Astrocyte (in vitro differentiated cells and primary cell): ENCODE results near the gene PLEKHF1. TPM values are rescaled to one million over a fixed set of nuclear protein-coding genes. Genes with fewer than 3 reads are reported as not detected.

Source experiments
- DNase-seq: peaks from one replicate; pipeline ENCODE4 v3.0.0-alpha.2; 2010; ENCODE audit warnings: low read depth
- FAIRE-seq: peaks from 2 replicates; lab custom pipeline; 2011; peaks lifted over from hg19 to GRCh38; lab: Jason Lieb, UNC
- H2AFZ ChIP-seq: 2 replicates; pipeline ENCODE4 v1.6.0; 2012; ENCODE audit warnings: low read depth, low read length, inconsistent platforms
- H3K27ac ChIP-seq: 2 replicates; pipeline ENCODE4 v1.5.1; 2011; ENCODE audit warnings: low read depth, low read length, inconsistent platforms
- H3K27me3 ChIP-seq: 2 replicates; pipeline ENCODE4 v1.6.0; 2011; ENCODE audit warnings: low read length, inconsistent platforms; ENCODE audit not compliant: insufficient read depth
- H3K36me3 ChIP-seq: 2 replicates; pipeline ENCODE4 v1.5.1; 2011; ENCODE audit warnings: low read length, inconsistent platforms; ENCODE audit not compliant: insufficient read depth
- H3K4me1 ChIP-seq: 2 replicates; pipeline ENCODE4 v1.5.1; 2011; ENCODE audit warnings: low read length, inconsistent platforms; ENCODE audit not compliant: insufficient read depth
- H3K4me2 ChIP-seq: 2 replicates; pipeline ENCODE4 v1.6.0; 2012; ENCODE audit warnings: low read length, inconsistent platforms
- H3K4me3 ChIP-seq: 2 replicates; pipeline ENCODE4 v1.5.1; 2011; ENCODE audit warnings: low read depth, mild to moderate bottlenecking, low read length, inconsistent platforms; ENCODE audit not compliant: insufficient read depth
- H3K79me2 ChIP-seq: 2 replicates; pipeline ENCODE4 v1.6.0; 2012; ENCODE audit warnings: mild to moderate bottlenecking, low read length, inconsistent platforms; ENCODE audit not compliant: insufficient read depth
- H3K9ac ChIP-seq: 2 replicates; pipeline ENCODE4 v1.6.0; 2012; ENCODE audit warnings: mild to moderate bottlenecking, low read length, inconsistent platforms
- H3K9me3 ChIP-seq: 2 replicates; pipeline ENCODE4 v1.5.1; 2012; ENCODE audit warnings: low read depth, mild to moderate bottlenecking, low read length, inconsistent platforms; ENCODE audit not compliant: insufficient read depth
- H4K20me1 ChIP-seq: 2 replicates; pipeline ENCODE4 v1.6.0; 2012; ENCODE audit warnings: low read length, inconsistent platforms; ENCODE audit not compliant: insufficient read depth
- H3K27ac Mint-ChIP-seq: one replicate; pipeline ENCODE4 v1.8.0; 2021; ENCODE audit warnings: mild to moderate bottlenecking, mixed read lengths; ENCODE audit not compliant: unreplicated experiment
- H3K27me3 Mint-ChIP-seq: one replicate; pipeline ENCODE4 v1.8.0; 2021; ENCODE audit warnings: low read depth, mixed read lengths; ENCODE audit not compliant: unreplicated experiment
- H3K36me3 Mint-ChIP-seq: one replicate; pipeline ENCODE4 v1.8.0; 2021; ENCODE audit warnings: low read depth, mixed read lengths; ENCODE audit not compliant: unreplicated experiment
- H3K4me1 Mint-ChIP-seq: one replicate; pipeline ENCODE4 v1.8.0; 2021; ENCODE audit warnings: low read depth, mixed read lengths; ENCODE audit not compliant: unreplicated experiment
- H3K4me3 Mint-ChIP-seq: one replicate; pipeline ENCODE4 v1.8.0; 2021; ENCODE audit warnings: mild to moderate bottlenecking, moderate library complexity, mixed read lengths; ENCODE audit not compliant: unreplicated experiment
- H3K9me3 Mint-ChIP-seq: one replicate; pipeline ENCODE4 v1.8.0; 2021; ENCODE audit warnings: mild to moderate bottlenecking, mixed read lengths; ENCODE audit not compliant: unreplicated experiment
- EZH2 ChIP-seq: IDR thresholded peaks from 2 replicates; pipeline ENCODE4 v1.6.1; 2012; ENCODE audit warnings: mild to moderate bottlenecking, low read length, inconsistent platforms; ENCODE audit not compliant: insufficient read depth
- total RNA-seq: library from RNA; stranded (reverse); gene quantifications from 2 replicates; pipeline ENCODE4 v1.2.1, GENCODE V29; 2021
- TF ChIP-seq, protein P1 (sequence below): IDR thresholded peaks from 2 replicates; pipeline ENCODE4 v1.5.1; 2011; ENCODE audit warnings: low read depth, mild to moderate bottlenecking, inconsistent platforms, low read length, moderate library complexity; ENCODE audit not compliant: insufficient read depth

Gene PLEKHF1
- total RNA-seq, 1 donor from 2014 or later, result 13.1 TPM

DNA sequence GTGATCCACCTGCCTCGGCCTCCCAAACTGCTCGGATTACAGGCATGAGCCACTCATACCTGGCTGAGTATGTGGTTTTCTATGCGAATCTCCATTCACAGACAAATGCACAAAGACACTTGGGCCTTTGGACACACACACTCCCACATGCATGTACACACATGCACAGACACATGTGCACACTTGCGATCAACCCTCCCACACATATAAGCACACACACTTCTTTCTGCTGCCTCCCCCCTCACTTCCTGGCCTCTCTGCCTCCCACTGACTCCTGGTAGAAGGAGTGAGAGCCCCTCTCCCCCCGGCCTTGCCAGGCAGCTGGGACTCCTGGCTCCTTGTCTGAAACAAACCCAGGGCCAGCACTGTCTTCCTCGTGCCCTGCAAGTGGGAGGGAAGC, 29.3 kb upstream of the PLEKHF1 start:
- no peak for FAIRE-seq
- Histone ChIP-seq H2AFZ (no peak overlapping the region), H3K27ac (no peak overlapping the region), H4K20me1 (no peaks in the 10 kb centered on the region), H3K9me3 (no peaks in the 10 kb centered on the region), H3K36me3 (no peaks in the 10 kb centered on the region), H3K9ac (no peak overlapping the region), H3K4me1 (no peaks in the 10 kb centered on the region), H3K79me2 (no peaks in the 10 kb centered on the region), H3K4me3 (no peak overlapping the region), H3K27me3 (no peaks in the 10 kb centered on the region), H3K4me2 (no peak overlapping the region)
- no peak overlapping the region for H3K4me3 Mint-ChIP-seq
- no peaks in the 10 kb centered on the region for H3K4me1 Mint-ChIP-seq
- H3K36me3 Mint-ChIP-seq, result no peaks in the 10 kb centered on the region
- DNase-seq, result no peak
- H3K9me3 Mint-ChIP-seq, result no peaks in the 10 kb centered on the region
- H3K27me3 Mint-ChIP-seq, result peaks cover 9% of the 10 kb centered on the region
- no peak overlapping the region for H3K27ac Mint-ChIP-seq
- TF ChIP-seq, protein P1, sequence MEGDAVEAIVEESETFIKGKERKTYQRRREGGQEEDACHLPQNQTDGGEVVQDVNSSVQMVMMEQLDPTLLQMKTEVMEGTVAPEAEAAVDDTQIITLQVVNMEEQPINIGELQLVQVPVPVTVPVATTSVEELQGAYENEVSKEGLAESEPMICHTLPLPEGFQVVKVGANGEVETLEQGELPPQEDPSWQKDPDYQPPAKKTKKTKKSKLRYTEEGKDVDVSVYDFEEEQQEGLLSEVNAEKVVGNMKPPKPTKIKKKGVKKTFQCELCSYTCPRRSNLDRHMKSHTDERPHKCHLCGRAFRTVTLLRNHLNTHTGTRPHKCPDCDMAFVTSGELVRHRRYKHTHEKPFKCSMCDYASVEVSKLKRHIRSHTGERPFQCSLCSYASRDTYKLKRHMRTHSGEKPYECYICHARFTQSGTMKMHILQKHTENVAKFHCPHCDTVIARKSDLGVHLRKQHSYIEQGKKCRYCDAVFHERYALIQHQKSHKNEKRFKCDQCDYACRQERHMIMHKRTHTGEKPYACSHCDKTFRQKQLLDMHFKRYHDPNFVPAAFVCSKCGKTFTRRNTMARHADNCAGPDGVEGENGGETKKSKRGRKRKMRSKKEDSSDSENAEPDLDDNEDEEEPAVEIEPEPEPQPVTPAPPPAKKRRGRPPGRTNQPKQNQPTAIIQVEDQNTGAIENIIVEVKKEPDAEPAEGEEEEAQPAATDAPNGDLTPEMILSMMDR, result no peak
- TF ChIP-seq EZH2, result no peak

DNA sequence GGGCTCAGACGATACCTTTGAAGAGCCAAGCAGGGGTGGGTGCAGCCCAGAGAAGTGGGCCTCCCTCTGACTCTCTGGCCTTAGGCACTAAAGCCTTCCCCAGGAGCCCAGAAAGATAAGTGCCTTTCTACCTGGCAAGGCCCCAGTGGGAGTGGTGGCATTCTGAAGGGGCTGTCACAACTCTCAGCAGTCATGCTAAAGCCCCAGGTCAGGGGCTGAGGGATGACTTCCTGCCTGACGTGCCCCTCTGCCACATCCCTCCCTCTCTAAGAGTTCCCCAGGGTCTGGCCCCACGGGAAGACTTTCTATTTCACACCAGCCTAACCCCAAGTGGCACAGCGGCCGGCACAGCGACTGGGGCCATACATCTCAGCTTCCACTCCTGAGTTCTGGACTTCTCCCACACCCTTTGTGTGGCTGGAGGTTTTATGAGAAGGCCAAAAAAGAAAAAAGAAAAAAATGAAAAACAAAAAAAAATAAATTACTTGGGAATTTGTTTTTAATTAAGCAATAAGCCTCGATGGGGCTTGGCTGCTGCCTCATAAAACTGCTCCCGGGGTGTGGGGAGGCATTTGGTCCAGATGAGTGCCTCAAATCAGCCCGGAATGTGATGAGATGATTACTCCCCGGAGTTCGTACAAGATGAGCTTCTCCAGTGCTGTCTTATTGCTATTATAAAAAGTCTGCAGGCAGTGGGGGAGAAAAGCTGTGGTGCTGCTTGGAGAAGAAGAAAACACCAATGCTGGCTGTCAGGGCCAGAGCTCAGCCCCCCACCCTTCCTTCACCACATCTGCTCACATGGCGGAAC, 28.5 kb upstream of the PLEKHF1 start:
- Histone ChIP-seq H3K4me1 (no peaks in the 10 kb centered on the region), H3K27me3 (no peaks in the 10 kb centered on the region), H2AFZ (no peak overlapping the region), H3K36me3 (no peaks in the 10 kb centered on the region), H3K9me3 (no peaks in the 10 kb centered on the region), H4K20me1 (no peaks in the 10 kb centered on the region), H3K4me2 (no peak overlapping the region), H3K9ac (no peak overlapping the region), H3K27ac (no peak overlapping the region), H3K79me2 (no peaks in the 10 kb centered on the region), H3K4me3 (no peak overlapping the region)
- TF ChIP-seq, protein P1, result no peak
- no peak for TF ChIP-seq EZH2
- Mint-ChIP-seq H3K9me3 (no peaks in the 10 kb centered on the region), H3K4me1 (no peaks in the 10 kb centered on the region), H3K27me3 (peaks cover 16% of the 10 kb centered on the region), H3K27ac (no peak overlapping the region), H3K4me3 (no peak overlapping the region), H3K36me3 (no peaks in the 10 kb centered on the region)
- DNase-seq, result no peak
- no peak for FAIRE-seq

DNA sequence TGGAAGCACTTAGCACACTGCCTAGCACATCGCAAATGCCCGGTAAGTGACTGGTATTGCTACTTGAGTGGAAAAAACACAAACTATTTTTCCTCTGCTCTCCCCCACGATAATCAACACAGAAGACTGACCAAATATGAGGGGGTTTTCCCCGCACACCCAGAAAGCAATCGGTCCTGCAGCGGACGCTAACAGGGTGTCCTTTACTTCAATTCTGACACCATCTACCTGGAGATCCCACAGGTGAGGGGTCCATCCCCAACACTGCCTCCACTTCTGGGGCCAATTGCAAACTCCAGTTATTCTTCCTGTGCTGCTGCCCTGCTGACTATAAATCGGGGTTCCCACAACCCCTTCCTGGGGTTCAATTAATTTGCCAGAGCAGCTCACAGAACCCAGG, 26.2 kb upstream of the PLEKHF1 start:
- H3K4me1 ChIP-seq, result no peaks in the 10 kb centered on the region
- Mint-ChIP-seq H3K27me3 (peaks cover 22% of the 10 kb centered on the region), H3K4me1 (no peaks in the 10 kb centered on the region), H3K4me3 (no peak overlapping the region), H3K9me3 (no peaks in the 10 kb centered on the region), H3K36me3 (no peaks in the 10 kb centered on the region), H3K27ac (no peak overlapping the region)
- H3K9me3 ChIP-seq, result no peaks in the 10 kb centered on the region
- no peak for FAIRE-seq
- H3K36me3 ChIP-seq, result no peaks in the 10 kb centered on the region
- H3K79me2 ChIP-seq, result no peaks in the 10 kb centered on the region
- H3K27me3 ChIP-seq, result no peaks in the 10 kb centered on the region
- no peak overlapping the region for H2AFZ ChIP-seq
- no peaks in the 10 kb centered on the region for H4K20me1 ChIP-seq
- no peak overlapping the region for H3K27ac ChIP-seq
- DNase-seq, result no peak
- no peak overlapping the region for H3K9ac ChIP-seq
- H3K4me2 ChIP-seq, result no peak overlapping the region
- no peak overlapping the region for H3K4me3 ChIP-seq
- TF ChIP-seq, protein P1, result no peak
- TF ChIP-seq EZH2, result no peak
